HG03521 (cell line): ENCODE data around the gene SOAT1.
"Not testable (repeated sequence)": the region's sequence is repeated elsewhere in the genome, so short reads cannot be mapped to it uniquely, and the experiment has no call there.

ENCODE experiments used
- ATAC-seq: cut with Tn5 transposase; IDR thresholded peaks from one replicate; pipeline ENCODE4 v1.9.1; 2021; ENCODE audit warnings: mild to moderate bottlenecking, moderate library complexity; ENCODE audit not compliant: unreplicated experiment

Gene SOAT1

GRCh38 chr1:179293340-179294327 is at the start of gene SOAT1:
Gene SOAT1, plus strand, starts transcription at chr1:179293797. Its CDS starts 8,888 bp downstream, at chr1:179302685.
- ATAC-seq: peak; percentile 98

DNA sequence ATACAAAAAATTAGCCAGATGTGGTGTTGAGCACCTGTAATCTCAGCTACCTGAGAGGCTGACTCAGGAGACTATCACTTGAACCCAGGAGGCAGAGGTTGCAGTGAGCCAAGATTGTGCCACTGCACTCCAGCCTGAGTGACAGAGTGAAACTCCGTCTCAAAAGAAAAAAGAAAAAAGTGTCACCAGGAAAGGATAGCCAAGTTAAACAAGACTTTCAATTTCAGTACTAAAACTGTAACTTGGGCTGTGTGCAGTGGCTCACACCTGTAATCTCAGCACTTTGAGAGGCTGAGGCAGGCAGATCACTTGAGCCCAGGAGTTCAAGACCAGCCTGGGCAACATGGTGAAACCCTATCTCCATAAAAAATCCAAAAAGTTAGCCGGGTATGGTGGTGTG is 48.2 kb upstream of the SOAT1 start:
- not testable (repeated sequence) for ATAC-seq

DNA sequence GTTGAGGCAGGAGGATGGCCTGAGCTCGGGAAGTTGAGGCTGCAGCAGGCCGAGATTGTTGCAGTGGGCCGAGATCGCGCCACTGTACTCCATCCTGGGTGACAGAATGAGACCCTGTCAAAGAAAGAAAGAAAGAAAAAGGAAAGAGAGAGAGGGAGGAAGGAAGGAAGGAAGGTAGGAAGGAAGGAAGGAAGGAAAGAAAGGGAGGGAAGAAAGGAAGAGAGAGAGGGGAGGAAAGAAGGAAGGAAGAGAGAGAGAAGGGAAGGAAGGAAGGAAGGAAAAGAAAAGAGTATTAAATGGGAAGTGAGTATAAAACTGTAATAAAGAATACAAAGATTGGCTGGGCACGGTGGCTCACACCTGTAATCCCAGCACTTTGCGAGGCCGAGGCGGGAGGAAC is 45.7 kb upstream of the SOAT1 start:
- ATAC-seq: no peak

GRCh38 chr1:179251675-179252074 is 41.9 kb upstream of the SOAT1 start:
- no peak for ATAC-seq

- ATAC-seq: no peak
Measured at GRCh38 chr1:179252606-179253005, 41.0 kb upstream of the SOAT1 start.

- ATAC-seq: no peak
Measured at GRCh38 chr1:179253286-179253972, 40.2 kb upstream of the SOAT1 start.

DNA sequence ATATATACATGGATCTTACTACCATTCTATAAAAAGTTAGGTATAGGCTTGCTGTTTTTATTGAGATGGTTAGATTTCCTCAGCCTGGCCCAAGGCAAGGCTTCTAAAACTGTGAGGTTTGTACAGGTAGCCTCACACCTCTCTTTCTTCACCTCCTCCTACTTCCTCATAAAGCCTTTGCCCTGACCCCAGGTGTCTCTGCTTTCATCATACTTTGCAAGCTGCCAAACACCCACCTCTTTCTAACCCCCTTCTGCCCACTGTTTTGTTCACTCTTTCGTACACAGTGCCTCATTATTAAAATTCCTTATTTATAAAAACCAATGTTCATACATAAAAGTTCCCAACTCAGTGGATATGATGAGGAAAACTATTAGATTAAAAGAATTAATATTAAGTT is 31.4 kb upstream of the SOAT1 start:
- ATAC-seq: no peak

GRCh38 chr1:179263121-179263520 is 30.5 kb upstream of the SOAT1 start:
- ATAC-seq: no peak

GRCh38 chr1:179264507-179264906 is 29.1 kb upstream of the SOAT1 start:
- ATAC-seq: no peak

- ATAC-seq: no peak
Measured at GRCh38 chr1:179269071-179269470, 24.5 kb upstream of the SOAT1 start.

GRCh38 chr1:179274424-179274823 is 19.2 kb upstream of the SOAT1 start:
- ATAC-seq: not testable (repeated sequence)

GRCh38 chr1:179278920-179279319 is 14.7 kb upstream of the SOAT1 start:
- ATAC-seq: no peak

DNA sequence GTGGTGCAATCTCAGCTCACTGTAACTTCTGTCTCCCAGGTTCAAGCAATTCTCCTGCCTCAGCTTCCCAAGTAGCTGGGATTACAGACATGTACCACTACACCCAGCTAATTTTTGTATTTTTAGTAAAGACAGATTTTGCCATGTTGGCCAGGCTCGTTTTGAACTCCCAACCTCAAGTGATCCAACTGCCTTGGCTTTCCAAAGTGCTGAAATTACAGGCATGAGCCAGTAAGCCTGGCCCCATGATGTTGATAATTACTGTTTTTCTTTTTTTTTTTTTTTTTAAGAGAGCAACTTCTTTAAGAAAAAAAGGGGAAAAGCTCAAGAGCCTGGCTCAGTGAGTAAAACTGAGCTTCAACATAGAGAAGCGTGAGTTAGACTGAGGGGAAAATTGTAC is 9.6 kb upstream of the SOAT1 start:
- ATAC-seq: no peak

DNA sequence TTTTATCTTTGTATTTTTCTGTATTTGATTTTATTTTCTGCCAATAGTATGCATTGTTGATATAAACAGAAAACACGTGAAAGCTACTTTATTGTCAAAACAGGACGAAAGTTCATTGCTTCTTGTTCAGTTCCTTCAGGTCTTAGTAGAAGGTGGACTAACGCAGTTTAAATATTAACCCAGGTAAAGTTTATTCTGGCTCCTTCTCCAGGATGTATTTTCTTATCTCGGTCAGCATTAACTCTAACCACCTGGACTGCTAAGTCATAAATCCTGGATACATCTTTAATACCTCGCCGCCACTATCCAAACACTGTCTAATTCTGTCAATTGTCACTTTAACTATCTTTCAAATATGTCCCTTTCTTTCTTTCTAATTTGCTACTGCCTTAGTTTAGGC is 5.7 kb upstream of the SOAT1 start:
- no peak for ATAC-seq

- no peak for ATAC-seq
Measured at GRCh38 chr1:179288977-179289376, 4.6 kb upstream of the SOAT1 start.

DNA sequence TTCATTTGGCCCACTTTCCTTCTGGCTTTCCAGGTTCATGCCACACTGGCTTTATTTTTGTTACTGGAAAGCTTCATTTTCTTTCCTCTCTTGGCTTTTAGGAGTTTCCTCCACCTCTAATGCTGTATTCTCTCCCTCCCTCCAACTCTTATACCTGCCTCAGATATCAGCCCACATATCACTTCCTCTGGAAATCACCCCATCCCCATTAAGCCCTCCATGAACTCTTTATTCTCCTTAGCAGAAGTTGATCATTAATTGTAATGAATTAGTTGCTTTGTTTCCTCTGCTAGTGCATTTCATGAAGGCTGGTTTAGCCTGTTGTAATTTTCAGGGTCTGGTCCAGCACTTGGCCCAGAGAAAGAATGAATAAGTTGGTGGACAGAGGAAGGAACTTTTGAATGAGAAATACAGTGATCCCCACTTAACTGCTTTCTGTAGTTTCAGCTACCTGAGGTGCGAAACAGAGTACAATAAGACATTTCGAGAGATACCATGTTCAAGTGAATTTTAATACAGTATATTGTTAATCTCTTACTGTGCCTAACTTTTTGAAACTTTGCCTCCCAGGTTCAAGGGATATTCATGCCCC is 1.7 kb downstream of the SOAT1 start:
- ATAC-seq: no peak

DNA sequence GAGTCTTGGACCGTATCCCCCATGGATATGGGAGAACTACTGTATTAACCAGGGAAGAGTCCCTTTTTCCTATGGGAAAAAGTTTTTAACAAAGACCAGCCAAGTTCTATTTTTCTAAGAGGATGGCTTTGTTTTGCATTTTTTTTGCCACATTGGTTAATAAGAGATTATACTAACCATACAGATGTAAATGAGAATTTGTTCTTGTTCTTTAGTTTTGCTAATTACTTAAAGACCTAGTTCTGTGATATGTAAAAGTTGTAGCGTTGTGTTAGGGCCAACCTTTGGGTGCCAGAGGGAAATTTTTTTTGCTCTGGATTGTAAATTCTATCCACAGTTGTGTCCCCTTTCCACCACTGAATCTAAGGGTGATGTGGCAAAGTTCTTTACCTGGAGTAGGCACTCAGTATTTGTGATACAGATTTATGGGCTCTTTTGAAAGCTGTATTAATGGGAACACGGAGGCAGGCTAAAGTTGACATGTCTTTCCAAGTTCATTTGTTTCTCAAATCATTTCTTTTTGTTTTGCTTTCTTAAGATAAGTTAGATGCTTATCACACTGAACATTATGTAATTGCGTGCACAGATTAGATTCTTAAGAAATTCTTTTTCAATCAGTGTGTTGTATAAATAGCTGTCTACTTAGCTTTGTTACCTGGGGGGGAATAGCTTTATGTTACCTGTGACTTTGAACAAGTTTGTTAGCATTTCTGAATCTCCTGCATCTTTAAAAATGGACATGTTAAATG is 2.9 kb downstream of the SOAT1 start:
- no peak for ATAC-seq

DNA sequence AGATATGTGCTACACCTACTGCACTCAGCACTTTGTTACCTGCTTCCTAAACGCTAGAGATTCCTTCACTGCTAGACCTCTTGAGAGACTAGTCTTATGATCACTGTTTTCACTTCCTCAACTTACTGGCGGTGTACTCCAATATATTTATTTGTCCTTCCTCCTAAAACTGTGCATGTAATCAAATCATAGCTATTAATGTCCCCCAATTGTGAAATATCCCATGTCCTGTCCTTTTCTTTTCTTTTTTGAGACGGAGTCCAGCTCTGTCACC is 3.4 kb downstream of the SOAT1 start:
- no peak for ATAC-seq

- peak; percentile 74 for ATAC-seq
Measured at GRCh38 chr1:179298952-179299351, 5.4 kb downstream of the SOAT1 start.

- no peak for ATAC-seq
Measured at GRCh38 chr1:179300112-179300511, 6.5 kb downstream of the SOAT1 start.

GRCh38 chr1:179302070-179302469 is 8.5 kb downstream of the SOAT1 start:
- ATAC-seq: no peak
